ENCODE measurements around the gene KDM4C.

DNA sequence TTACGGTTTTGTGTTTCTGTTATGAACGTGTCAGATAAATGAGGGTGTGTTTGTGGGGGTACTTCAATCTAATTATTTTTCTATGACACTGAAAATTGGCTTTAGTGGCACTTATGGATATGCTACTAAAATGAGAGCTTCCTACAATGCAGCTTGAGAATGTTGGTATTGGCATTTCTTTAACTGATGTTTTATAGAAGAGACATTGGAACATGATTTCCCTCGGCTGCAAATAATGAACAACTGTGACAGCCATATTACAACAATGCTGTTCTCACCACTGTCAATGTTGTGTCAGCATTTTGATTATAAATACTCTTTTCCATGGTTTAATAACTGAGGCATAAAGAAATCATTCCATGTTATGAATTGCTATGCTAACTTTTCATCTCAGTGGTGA, 279.4 kb downstream of the KDM4C start:
- TF ChIP-seq, protein P1, sequence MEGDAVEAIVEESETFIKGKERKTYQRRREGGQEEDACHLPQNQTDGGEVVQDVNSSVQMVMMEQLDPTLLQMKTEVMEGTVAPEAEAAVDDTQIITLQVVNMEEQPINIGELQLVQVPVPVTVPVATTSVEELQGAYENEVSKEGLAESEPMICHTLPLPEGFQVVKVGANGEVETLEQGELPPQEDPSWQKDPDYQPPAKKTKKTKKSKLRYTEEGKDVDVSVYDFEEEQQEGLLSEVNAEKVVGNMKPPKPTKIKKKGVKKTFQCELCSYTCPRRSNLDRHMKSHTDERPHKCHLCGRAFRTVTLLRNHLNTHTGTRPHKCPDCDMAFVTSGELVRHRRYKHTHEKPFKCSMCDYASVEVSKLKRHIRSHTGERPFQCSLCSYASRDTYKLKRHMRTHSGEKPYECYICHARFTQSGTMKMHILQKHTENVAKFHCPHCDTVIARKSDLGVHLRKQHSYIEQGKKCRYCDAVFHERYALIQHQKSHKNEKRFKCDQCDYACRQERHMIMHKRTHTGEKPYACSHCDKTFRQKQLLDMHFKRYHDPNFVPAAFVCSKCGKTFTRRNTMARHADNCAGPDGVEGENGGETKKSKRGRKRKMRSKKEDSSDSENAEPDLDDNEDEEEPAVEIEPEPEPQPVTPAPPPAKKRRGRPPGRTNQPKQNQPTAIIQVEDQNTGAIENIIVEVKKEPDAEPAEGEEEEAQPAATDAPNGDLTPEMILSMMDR (conservative IDR thresholded peaks at IDR 0.05 in 1 of 2, IDR thresholded peaks at IDR 0.05 in 1 of 2; ENCODE audit: low read depth in 1 of 2, low read length in 2 of 2), result no peak
- TF ChIP-seq EZH2 (IDR thresholded peaks at IDR 0.05; ENCODE audit: low read length, missing control alignments), result no peak
